Measurements from ENCODE around the gene SPIRE2. TPM values are rescaled to one million over a fixed set of nuclear protein-coding genes. Genes with fewer than 3 reads are reported as not detected.

Gene SPIRE2
- total and polyA plus RNA-seq, 9 of the 15 experiments (the other 6 are each of a cell fraction or from before 2014, with no cell fraction given), result 0.70 to 7.5 (median 4.6) TPM

DNA sequence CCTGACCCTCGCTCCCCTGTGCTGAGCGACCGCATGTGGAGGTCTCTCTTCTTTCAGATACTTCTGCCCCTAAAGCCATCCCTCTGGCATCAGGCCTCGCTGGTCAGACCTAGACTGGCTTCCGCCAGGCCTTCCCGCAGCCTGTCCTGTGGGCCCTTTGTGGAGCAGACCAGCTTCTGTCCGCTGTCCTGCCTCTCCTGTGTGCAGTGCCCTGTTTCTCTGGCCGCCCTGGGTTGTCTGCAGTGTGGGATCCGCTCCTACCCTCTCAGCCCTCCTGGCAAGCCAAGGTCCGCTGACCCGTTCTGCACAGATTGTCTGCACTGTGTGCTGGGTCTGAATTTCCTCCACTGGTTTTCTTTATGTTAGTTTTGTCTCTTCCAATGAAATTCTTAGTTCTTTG, 68.9 kb downstream of the SPIRE2 start:
- WGBS (ENCODE audit: insufficient coverage, low coverage, missing lambda C conversion rate), result 98% methylated on average over 11 of the region's 11 CpGs

More for the DNA sequence above, 68.9 kb downstream of the SPIRE2 start:
- no peak overlapping the region for H2AFZ ChIP-seq (ENCODE audit: low read depth, low read length)
- no peaks in the 10 kb centered on the region for H4K20me1 ChIP-seq (replicated peaks; ENCODE audit: control insufficient read depth, insufficient read depth, low read length)
- H3K9me3 ChIP-seq (replicated peaks; ENCODE audit: control insufficient read depth, insufficient read depth, low read depth, low read length), result no peaks in the 10 kb centered on the region
- ChIA-PET CTCF (ENCODE audit: low intra/inter-chr PET ratio) (no interaction called here), POLR2A (interaction anchor here (0.7 to 1.0 kb wide), 3 partner anchors 25 to 1465 kb away, joined by 3 to 4 read pairs (median 3); no protein-coding TSS in a partner anchor)
- H3K9me1 ChIP-seq (ENCODE audit: control insufficient read depth, insufficient read depth, low read length), result no peaks in the 10 kb centered on the region
- no peak for DNase-seq (ENCODE audit: extremely low read depth in 1 of 4, low spot score in 3 of 4)
- intact Hi-C loops (cut with micrococcal nuclease), result no loop called here
- FAIRE-seq, result no peak
- no TSS peak for BruUV-seq (replicated peaks)
- no peak overlapping the region for H3K4me3 ChIP-seq
- ATAC-seq, result no peak
- no peak overlapping the region for H3K27ac ChIP-seq (ENCODE audit: extremely low read depth, low read depth, low read length)
- H3K9ac ChIP-seq (ENCODE audit: insufficient read depth in 1 of 2, low read depth in 2 of 2, low read length in 2 of 2), result no peak overlapping the region
- in situ Hi-C loops (cut with MboI), result no loop called here
- H3K36me3 ChIP-seq (ENCODE audit: control insufficient read depth, insufficient read depth, low read length), result peaks cover 85% of the 10 kb centered on the region
- H3K4me1 ChIP-seq (replicated peaks in 1 of 2; ENCODE audit: control insufficient read depth in 2 of 2, insufficient read depth in 2 of 2, low read length in 2 of 2), result peaks cover 0 to 3% of the 10 kb centered on the region in 2 experiments; a peak in 1 of 5 replicates
- TF ChIP-seq ZNF318 (IDR thresholded peaks at IDR 0.05; ENCODE audit: borderline replicate concordance in 1 of 2, low read depth in 1 of 2) (no peak), POLR2G (IDR thresholded peaks at IDR 0.05; ENCODE audit: low read depth, low read length) (0 out of 2 replicates have a peak, but pooled peaks have one; percentile 19)
- H3K4me2 ChIP-seq (ENCODE audit: insufficient read depth, low read length), result no peak overlapping the region
- H3K27me3 ChIP-seq (ENCODE audit: control insufficient read depth in 2 of 2, insufficient read depth in 2 of 2, low read length in 2 of 2), result no peaks in the 10 kb centered on the region
- no peaks in the 10 kb centered on the region for H3K79me2 ChIP-seq (ENCODE audit: control insufficient read depth, insufficient read depth, low read length)

All from K562 (cell line).